Raji (cell line): ENCODE results near the gene STIM2.

Source experiments
- POLR2A ChIP-seq: IDR thresholded peaks from 2 replicates; pipeline ENCODE4 v1.6.1; 2011; ENCODE audit warnings: low read depth, low read length, control low read depth; ENCODE audit not compliant: insufficient read depth

STIM2 gene

GRCh38 chr4:26858947-26859401 is 1.7 kb upstream of the STIM2 start:
- no peak for TF ChIP-seq POLR2A

GRCh38 chr4:26859762-26860156 is 882 bp upstream of the STIM2 start:
- no peak for TF ChIP-seq POLR2A

- no peak for TF ChIP-seq POLR2A
These were observed 337 bp downstream of the STIM2 start for GRCh38 chr4:26860922-26861433.

GRCh38 chr4:26861434-26862186 is 969 bp downstream of the STIM2 start:
- peak; percentile 49 for TF ChIP-seq POLR2A

- no peak for TF ChIP-seq POLR2A
These were observed 1.8 kb downstream of the STIM2 start for GRCh38 chr4:26862381-26862915.

- no peak for TF ChIP-seq POLR2A
These were observed 2.9 kb downstream of the STIM2 start for GRCh38 chr4:26863512-26863911.

- no peak for TF ChIP-seq POLR2A
These were observed 4.3 kb downstream of the STIM2 start for GRCh38 chr4:26864899-26865298.

GRCh38 chr4:26866203-26866602 is 5.6 kb downstream of the STIM2 start:
- no peak for TF ChIP-seq POLR2A

- no peak for TF ChIP-seq POLR2A
These were observed 6.1 kb downstream of the STIM2 start for GRCh38 chr4:26866781-26867180.

GRCh38 chr4:26867914-26868684 is 7.5 kb downstream of the STIM2 start:
- TF ChIP-seq POLR2A, result no peak

- TF ChIP-seq POLR2A, result no peak
These were observed 10.1 kb downstream of the STIM2 start for GRCh38 chr4:26870576-26871262.

GRCh38 chr4:26871611-26872010 is 11.0 kb downstream of the STIM2 start:
- no peak for TF ChIP-seq POLR2A

- TF ChIP-seq POLR2A, result no peak
These were observed 12.9 kb downstream of the STIM2 start for GRCh38 chr4:26873391-26874026.

GRCh38 chr4:26874110-26874509 is 13.5 kb downstream of the STIM2 start:
- TF ChIP-seq POLR2A, result no peak

GRCh38 chr4:26877406-26877805 is 16.8 kb downstream of the STIM2 start:
- TF ChIP-seq POLR2A, result no peak
